ENCODE measurements around the gene NUP210L.
"Not testable (repeated sequence)": the region's sequence is repeated elsewhere in the genome, so short reads cannot be mapped to it uniquely, and the experiment has no call there.

DNA sequence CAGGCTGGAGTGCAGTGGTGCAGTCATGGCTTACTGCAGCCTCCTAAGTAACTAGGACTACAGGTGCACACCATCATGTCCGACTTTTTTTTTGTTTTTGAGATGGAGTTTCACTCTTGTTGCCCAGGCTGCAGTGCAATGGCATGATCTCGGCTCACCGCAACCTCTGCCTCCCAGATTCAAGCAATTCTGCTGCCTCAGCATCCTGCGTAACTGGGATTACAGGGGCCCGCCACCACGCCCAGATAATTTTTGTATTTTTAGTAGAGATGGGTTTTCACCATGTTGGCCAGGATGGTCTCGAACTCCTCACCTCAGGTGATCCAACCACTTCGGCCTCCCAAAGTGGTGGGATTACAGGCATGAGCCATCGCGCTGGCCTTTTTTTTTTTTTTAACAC is 158.0 kb downstream of the NUP210L start:
- not testable (repeated sequence) for TF ChIP-seq TAF15 (IDR thresholded peaks at IDR 0.05; ENCODE audit: low read depth, low read length); ZNF274 (IDR thresholded peaks at IDR 0.05; ENCODE audit: borderline replicate concordance, low read depth, low read length); ZNF3 (CRISPR knock-in tag; IDR thresholded peaks at IDR 0.05); FOXM1 (IDR thresholded peaks at IDR 0.05; ENCODE audit: low read depth); FOXM1 (CRISPR knock-in tag; IDR thresholded peaks at IDR 0.05; ENCODE audit: low read depth); ZKSCAN8 (CRISPR knock-in tag; IDR thresholded peaks at IDR 0.05); BRCA1 (IDR thresholded peaks at IDR 0.05); BRCA1 (CRISPR knock-in tag; IDR thresholded peaks at IDR 0.05); ZNF668 (CRISPR knock-in tag; IDR thresholded peaks at IDR 0.05)
- TF ChIP-seq, protein P1, sequence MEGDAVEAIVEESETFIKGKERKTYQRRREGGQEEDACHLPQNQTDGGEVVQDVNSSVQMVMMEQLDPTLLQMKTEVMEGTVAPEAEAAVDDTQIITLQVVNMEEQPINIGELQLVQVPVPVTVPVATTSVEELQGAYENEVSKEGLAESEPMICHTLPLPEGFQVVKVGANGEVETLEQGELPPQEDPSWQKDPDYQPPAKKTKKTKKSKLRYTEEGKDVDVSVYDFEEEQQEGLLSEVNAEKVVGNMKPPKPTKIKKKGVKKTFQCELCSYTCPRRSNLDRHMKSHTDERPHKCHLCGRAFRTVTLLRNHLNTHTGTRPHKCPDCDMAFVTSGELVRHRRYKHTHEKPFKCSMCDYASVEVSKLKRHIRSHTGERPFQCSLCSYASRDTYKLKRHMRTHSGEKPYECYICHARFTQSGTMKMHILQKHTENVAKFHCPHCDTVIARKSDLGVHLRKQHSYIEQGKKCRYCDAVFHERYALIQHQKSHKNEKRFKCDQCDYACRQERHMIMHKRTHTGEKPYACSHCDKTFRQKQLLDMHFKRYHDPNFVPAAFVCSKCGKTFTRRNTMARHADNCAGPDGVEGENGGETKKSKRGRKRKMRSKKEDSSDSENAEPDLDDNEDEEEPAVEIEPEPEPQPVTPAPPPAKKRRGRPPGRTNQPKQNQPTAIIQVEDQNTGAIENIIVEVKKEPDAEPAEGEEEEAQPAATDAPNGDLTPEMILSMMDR (IDR thresholded peaks at IDR 0.05 in 2 of 3, conservative IDR thresholded peaks at IDR 0.05 in 1 of 3; ENCODE audit: insufficient read depth in 2 of 3, low read depth in 1 of 3, low read length in 3 of 3), result not testable (repeated sequence)
- TF ChIP-seq, protein P2, sequence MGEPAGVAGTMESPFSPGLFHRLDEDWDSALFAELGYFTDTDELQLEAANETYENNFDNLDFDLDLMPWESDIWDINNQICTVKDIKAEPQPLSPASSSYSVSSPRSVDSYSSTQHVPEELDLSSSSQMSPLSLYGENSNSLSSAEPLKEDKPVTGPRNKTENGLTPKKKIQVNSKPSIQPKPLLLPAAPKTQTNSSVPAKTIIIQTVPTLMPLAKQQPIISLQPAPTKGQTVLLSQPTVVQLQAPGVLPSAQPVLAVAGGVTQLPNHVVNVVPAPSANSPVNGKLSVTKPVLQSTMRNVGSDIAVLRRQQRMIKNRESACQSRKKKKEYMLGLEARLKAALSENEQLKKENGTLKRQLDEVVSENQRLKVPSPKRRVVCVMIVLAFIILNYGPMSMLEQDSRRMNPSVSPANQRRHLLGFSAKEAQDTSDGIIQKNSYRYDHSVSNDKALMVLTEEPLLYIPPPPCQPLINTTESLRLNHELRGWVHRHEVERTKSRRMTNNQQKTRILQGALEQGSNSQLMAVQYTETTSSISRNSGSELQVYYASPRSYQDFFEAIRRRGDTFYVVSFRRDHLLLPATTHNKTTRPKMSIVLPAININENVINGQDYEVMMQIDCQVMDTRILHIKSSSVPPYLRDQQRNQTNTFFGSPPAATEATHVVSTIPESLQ (CRISPR knock-in tag; IDR thresholded peaks at IDR 0.05), result not testable (repeated sequence)

Measured in K562 (cell line).